ENCODE measurements around the gene HTD2. TPM values are rescaled to one million over a fixed set of nuclear protein-coding genes. Genes with fewer than 3 reads are reported as not detected.

HTD2 gene
- polyA plus RNA-seq, 1 of the 3 experiments (the other 2 are of a cell fraction), result 3.0 TPM

DNA sequence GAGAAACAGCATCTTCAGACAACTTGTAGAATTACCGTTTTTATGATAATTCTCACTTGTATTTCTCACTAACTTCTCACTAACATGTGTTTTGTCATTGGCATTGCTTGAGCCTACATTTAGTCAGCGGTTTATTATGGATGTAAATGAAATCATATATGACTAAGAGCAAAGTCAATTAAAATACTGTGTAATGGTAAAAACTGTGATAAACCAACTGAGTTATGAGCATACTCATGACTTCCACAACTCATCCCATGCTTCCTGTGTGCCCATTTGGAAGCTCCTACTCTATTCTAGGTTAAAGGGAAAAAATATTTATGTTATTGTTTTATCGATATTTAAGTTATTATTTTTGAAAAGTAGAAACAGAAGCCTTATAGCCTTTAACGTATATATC, 39.1 kb downstream of the HTD2 start:
- Histone ChIP-seq H3K36me3 (replicated peaks in 1 of 2; ENCODE audit: control insufficient read depth in 1 of 2, insufficient read depth in 2 of 2, low read length in 1 of 2) (no peaks in the 10 kb centered on the region), H3K4me3 (ENCODE audit: low read depth in 2 of 2, low read length in 1 of 2) (no peak overlapping the region), H3K9me2 (no peaks in the 10 kb centered on the region), H3K27ac (ENCODE audit: low read depth in 2 of 2, low read length in 1 of 2) (no peak overlapping the region), H3F3A (replicated peaks; ENCODE audit: insufficient read depth) (no peaks in the 10 kb centered on the region), H3K27me3 (ENCODE audit: insufficient read depth) (no peaks in the 10 kb centered on the region), H3K9me3 (no peaks in the 10 kb centered on the region), H3K4me1 (ENCODE audit: control insufficient read depth in 1 of 2, insufficient read depth in 2 of 2, low read depth in 1 of 2, low read length in 1 of 2) (no peaks in the 10 kb centered on the region), H4K20me1 (ENCODE audit: insufficient read depth) (no peaks in the 10 kb centered on the region), H3K9ac (no peak overlapping the region), H2AFZ (ENCODE audit: low read depth) (no peak overlapping the region), H3K79me2 (ENCODE audit: insufficient read depth) (peaks cover 11% of the 10 kb centered on the region), H3K4me2 (no peak overlapping the region)
- DNase-seq, result no peak
- WGBS (ENCODE audit: low lambda C conversion rate), result 87% methylated on average over 4 of the region's 4 CpGs
- POLR2A ChIA-PET, result no interaction called here
- TF ChIP-seq, protein P1, sequence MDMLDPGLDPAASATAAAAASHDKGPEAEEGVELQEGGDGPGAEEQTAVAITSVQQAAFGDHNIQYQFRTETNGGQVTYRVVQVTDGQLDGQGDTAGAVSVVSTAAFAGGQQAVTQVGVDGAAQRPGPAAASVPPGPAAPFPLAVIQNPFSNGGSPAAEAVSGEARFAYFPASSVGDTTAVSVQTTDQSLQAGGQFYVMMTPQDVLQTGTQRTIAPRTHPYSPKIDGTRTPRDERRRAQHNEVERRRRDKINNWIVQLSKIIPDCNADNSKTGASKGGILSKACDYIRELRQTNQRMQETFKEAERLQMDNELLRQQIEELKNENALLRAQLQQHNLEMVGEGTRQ (IDR thresholded peaks at IDR 0.05; ENCODE audit: borderline replicate concordance, low read depth, low read length), result no peak
- no peak for TF ChIP-seq NFIC (IDR thresholded peaks at IDR 0.05; ENCODE audit: borderline replicate concordance)
- TF ChIP-seq JUND (IDR thresholded peaks at IDR 0.05), result no peak
- no peak for TF ChIP-seq MEF2A (IDR thresholded peaks at IDR 0.05; ENCODE audit: borderline replicate concordance, low read depth)
- TF ChIP-seq RCOR1 (IDR thresholded peaks at IDR 0.05; ENCODE audit: low read length), result no peak
- TF ChIP-seq GABPA (IDR thresholded peaks at IDR 0.05; ENCODE audit: low read depth), result no peak
- no peak for TF ChIP-seq TAF1 (IDR thresholded peaks at IDR 0.05; ENCODE audit: borderline replicate concordance, low read depth, low read length)
- no peak for TF ChIP-seq TEAD4 (IDR thresholded peaks at IDR 0.05; ENCODE audit: borderline replicate concordance, insufficient read depth)
- TF ChIP-seq, protein P2, sequence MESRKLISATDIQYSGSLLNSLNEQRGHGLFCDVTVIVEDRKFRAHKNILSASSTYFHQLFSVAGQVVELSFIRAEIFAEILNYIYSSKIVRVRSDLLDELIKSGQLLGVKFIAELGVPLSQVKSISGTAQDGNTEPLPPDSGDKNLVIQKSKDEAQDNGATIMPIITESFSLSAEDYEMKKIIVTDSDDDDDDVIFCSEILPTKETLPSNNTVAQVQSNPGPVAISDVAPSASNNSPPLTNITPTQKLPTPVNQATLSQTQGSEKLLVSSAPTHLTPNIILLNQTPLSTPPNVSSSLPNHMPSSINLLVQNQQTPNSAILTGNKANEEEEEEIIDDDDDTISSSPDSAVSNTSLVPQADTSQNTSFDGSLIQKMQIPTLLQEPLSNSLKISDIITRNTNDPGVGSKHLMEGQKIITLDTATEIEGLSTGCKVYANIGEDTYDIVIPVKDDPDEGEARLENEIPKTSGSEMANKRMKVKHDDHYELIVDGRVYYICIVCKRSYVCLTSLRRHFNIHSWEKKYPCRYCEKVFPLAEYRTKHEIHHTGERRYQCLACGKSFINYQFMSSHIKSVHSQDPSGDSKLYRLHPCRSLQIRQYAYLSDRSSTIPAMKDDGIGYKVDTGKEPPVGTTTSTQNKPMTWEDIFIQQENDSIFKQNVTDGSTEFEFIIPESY (IDR thresholded peaks at IDR 0.05; ENCODE audit: borderline replicate concordance, low read depth), result no peak
- no peak for TF ChIP-seq EP300 (IDR thresholded peaks at IDR 0.05; ENCODE audit: borderline replicate concordance in 1 of 2, low read depth in 1 of 2, low read length in 1 of 2)
- TF ChIP-seq, protein P3, sequence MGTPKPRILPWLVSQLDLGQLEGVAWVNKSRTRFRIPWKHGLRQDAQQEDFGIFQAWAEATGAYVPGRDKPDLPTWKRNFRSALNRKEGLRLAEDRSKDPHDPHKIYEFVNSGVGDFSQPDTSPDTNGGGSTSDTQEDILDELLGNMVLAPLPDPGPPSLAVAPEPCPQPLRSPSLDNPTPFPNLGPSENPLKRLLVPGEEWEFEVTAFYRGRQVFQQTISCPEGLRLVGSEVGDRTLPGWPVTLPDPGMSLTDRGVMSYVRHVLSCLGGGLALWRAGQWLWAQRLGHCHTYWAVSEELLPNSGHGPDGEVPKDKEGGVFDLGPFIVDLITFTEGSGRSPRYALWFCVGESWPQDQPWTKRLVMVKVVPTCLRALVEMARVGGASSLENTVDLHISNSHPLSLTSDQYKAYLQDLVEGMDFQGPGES (IDR thresholded peaks at IDR 0.05; ENCODE audit: low read depth, low read length), result no peak
- no peak for TF ChIP-seq SMC3 (IDR thresholded peaks at IDR 0.05; ENCODE audit: low read depth, low read length)
- no peak for TF ChIP-seq CHD2 (IDR thresholded peaks at IDR 0.05; ENCODE audit: low read length, partially characterized antibody)
- TF ChIP-seq RFX5 (IDR thresholded peaks at IDR 0.05; ENCODE audit: low read length), result no peak
- no peak for TF ChIP-seq ELF1 (IDR thresholded peaks at IDR 0.05)
- no peak for TF ChIP-seq GATA2 (CRISPR knock-in tag; IDR thresholded peaks at IDR 0.05)
- TF ChIP-seq, protein P4, sequence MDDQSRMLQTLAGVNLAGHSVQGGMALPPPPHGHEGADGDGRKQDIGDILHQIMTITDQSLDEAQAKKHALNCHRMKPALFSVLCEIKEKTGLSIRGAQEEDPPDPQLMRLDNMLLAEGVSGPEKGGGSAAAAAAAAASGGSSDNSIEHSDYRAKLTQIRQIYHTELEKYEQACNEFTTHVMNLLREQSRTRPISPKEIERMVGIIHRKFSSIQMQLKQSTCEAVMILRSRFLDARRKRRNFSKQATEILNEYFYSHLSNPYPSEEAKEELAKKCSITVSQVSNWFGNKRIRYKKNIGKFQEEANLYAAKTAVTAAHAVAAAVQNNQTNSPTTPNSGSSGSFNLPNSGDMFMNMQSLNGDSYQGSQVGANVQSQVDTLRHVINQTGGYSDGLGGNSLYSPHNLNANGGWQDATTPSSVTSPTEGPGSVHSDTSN (IDR thresholded peaks at IDR 0.05), result no peak
- TF ChIP-seq, protein P5, sequence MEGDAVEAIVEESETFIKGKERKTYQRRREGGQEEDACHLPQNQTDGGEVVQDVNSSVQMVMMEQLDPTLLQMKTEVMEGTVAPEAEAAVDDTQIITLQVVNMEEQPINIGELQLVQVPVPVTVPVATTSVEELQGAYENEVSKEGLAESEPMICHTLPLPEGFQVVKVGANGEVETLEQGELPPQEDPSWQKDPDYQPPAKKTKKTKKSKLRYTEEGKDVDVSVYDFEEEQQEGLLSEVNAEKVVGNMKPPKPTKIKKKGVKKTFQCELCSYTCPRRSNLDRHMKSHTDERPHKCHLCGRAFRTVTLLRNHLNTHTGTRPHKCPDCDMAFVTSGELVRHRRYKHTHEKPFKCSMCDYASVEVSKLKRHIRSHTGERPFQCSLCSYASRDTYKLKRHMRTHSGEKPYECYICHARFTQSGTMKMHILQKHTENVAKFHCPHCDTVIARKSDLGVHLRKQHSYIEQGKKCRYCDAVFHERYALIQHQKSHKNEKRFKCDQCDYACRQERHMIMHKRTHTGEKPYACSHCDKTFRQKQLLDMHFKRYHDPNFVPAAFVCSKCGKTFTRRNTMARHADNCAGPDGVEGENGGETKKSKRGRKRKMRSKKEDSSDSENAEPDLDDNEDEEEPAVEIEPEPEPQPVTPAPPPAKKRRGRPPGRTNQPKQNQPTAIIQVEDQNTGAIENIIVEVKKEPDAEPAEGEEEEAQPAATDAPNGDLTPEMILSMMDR (IDR thresholded peaks at IDR 0.05), result no peak
- TF ChIP-seq EZH2phosphoT487 (IDR thresholded peaks at IDR 0.05; ENCODE audit: borderline replicate concordance, low read depth), result no peak
- CTCF ChIA-PET, result interaction anchor here (1.6 kb wide), 1 partner anchor 10 kb away, joined by 6 read pairs; no protein-coding TSS in a partner anchor
